Right forelimb (tissue), 1 donor: ENCODE data around the gene IL1RL2.

Experiments
- DNase-seq: peaks from one replicate; pipeline ENCODE4 v3.0.0-alpha.2; 2018

The IL1RL2 gene

DNA sequence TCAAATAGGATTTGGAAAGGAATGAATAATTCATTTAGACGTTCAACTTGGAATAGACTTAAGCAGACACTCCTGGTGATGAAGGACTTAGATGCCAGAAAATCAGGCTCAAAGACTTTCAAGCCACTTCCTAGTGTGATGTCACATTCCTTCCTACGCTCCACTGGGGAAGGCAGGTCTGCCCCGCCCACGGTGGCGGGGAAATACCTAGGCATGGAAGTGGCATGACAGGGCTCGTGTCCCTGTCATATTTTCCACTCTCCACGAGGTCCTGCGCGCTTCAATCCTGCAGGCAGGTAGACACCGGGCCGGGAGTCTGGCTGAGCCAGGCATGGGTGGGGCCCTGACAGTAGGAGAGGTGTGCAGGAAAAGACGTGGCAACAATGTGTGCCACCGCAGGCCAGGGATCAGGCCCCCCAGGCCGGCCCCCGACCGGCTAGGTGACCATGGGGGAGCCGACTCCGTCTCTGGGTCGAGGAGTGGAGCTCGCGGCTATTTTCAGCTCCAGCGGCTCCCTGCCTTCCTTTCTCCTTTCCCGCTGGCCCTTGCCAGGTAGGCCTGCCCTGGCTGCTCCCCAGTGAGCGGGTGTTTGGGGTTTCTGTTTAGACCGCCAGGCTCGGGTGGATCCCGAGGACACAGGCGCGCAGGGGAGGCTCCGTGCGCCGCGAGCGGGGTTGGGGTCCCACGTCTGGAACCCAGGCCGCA, at the start of gene IL1RL2:
TSS of gene IL1RL2 (plus strand) at position 233 of the 705 bp plus-strand sequence. CDS start 845 bp downstream, outside the sequence.
- no peak for DNase-seq

DNA sequence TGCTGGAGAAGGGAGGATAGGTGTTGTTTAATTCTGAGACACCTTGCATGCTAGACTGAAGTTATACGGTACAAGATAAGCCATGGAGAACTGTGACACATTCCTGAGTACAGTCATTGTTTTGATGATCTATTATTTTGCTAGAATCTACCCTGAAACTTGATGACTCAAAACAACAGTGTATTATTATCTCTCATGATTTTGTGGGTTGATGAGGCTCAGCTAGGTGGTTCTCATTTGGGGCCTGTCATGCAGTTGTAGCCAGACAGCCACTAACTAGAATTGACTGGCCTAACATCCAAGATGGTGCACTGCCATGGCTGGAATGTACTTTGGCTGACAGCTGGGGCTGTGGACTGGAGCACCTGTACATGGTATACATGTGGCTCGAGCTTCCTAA, 49.7 kb upstream of the IL1RL2 start:
- DNase-seq = no peak

DNA sequence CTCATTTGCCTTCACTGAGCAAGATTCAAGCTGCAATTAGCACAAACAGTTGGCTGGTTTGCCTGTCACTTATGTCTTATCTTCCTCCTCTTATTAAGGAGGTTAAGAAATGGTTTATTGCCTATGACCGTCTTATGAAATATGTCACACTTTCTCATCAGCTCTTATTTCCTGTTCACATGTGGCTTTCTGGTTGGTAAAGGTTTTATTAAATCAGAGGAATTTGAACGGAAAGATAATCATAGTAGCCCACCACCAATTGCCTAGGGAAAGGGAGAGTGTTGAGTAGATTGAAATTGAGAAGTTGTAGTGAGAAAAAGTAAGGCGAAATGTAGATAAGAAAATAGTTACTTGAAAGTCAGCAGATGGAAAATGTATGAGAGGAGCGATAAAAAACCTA, 48.5 kb upstream of the IL1RL2 start:
- DNase-seq = no peak

DNA sequence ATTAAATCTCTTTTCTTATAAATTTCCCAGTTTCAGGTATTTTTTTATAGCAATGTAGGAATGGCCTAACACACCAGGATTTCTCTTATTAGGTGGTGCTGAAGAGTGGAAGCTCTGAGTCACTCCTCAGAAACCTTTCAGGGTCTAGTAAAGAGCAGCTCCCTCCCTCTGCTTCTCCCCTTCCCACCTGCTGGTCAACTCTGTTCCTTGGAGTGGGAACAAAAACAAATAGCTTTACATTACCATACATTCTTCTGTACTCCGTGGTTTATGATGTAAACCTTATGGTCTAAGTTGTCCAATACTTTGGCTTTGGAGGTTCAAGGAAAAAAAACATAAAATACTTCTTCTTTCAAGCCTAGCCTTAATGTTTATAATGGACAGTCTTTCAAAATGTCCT, 47.0 kb upstream of the IL1RL2 start:
- DNase-seq = no peak

DNA sequence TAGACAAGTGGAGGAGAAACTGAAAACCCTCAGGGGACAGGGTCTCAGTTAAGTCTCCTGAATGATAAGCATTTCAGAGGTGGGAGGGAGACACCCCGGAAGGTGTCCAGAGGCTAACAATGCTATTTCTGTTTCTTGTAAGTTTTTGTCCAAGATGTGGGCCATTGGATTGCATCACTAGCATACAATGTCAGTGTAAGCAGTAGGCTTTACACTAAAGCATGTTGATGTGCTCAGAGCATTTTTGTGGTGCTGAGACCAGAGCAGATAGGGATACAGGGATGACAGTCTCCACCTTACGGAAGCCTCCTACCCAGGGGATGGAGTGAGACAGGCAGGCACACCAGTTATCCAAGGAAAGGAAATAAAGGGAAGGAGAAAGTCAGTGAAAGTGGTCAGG, 46.4 kb upstream of the IL1RL2 start:
- no peak for DNase-seq

DNA sequence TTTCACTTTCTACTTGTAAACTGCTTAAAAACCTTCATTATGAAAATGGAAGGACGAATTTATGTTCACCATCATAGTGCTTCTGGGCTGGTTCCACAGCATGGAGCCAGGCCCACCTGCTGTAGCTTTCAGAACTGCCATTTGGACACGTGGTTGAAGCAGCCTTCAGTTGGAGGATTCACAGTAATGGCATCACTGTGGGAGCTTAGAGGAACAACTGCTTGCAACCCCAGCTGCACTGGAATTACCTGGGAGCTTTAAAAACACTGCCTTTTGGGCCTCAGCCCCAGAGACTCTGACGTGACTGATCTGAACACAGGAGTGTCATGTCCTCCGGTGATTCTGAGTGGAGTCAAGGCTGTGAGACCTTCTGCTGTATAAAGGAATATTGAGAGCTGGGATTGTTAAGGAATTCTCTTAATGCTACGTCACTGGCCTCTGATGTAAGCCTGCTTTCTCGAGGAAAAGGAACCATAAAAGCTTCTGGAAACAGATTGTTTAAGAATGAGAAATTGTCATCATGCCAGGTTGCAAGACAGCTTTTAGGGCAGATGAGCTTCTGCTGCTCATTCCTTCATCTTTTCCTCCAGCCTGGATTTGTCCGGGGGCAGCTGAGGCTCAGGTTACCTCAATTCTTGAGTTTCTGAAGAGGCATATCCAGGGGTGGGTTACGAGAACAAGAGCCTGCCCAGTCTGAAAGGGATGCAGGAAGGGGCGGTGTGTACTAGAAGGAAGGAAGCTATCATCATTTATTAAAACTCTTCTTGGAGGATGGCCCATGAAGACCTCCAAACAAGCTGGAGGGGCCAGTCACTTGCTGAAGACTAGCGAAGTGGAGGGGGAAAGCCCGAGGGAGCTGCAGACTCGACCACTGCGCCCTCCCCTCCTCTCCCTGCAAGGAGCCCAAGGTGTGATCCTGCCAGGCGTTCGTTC, 45.5 kb upstream of the IL1RL2 start:
- peak; percentile 63 for DNase-seq

DNA sequence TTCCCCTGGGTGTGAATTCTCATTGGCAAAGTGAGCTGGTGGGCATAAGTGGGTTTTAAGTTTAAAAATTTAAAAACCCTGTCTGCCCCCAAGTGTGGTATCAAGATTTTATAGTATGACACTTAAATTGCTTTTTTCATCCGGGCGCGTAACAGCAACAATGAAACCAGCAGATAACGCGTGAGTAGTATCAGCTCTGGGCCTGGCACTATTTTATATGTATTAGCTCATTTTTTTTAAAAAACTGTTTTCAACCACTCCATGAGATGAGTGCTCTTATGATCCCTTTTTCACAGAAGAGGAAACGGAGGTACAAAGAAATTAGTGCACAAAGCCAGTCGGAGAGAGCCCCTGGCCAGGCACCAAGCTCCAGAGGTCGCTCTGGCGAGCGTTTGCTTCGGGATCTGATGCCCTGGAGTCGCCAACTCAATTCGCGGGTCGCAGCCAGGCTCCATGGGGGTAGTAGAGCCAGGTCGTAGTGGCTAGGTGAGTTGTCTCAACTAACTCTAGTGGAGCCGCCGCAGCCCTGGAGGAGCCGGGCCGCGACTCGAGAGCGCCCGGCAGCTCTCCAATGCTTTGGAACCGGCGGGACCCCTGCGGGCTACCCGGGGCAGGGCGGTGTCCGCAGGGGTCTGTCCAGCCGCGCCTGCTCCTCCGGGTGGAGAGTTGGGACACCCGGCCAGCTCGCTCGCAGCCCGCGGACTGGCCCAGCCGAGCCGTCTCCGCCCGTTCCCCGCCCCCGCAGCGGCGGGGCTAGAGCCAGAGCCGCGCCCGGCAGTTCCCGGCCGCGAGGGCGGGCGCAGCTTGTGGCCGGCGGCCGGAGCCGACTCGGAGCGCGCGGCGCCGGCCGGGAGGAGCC, 44.6 kb upstream of the IL1RL2 start, which contains the start of gene IL1R1:
TSS of gene IL1R1 (plus strand) at position 777 of the 859 bp plus-strand sequence. CDS start 14,979 bp downstream, outside the sequence.
- peak; percentile 88 for DNase-seq

DNA sequence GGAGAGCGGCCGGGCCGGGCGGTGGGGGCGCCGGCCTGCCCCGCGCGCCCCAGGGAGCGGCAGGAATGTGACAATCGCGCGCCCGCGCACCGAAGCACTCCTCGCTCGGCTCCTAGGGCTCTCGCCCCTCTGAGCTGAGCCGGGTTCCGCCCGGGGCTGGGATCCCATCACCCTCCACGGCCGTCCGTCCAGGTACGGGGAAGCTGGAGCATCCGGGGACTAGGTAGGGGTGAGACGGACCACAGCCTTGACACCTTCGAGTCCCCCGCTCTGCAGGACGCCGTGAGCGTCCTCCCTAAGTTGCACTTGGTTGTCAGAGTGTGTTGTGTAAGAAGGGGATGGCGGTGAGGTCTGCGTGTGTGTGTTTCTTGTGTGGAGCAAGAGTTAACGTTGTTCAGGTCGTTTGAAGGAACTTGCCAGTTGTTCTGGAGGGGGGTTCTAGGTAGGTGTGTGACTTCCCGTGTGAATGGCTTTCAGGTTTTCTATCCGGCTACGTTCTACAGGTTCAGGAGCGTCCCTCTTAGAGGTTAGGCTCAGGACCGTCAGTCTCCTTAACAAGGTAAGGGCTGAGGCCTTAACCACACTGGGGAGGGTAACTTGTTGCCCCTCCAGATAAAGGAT, 43.9 kb upstream of the IL1RL2 start:
- DNase-seq = no peak

DNA sequence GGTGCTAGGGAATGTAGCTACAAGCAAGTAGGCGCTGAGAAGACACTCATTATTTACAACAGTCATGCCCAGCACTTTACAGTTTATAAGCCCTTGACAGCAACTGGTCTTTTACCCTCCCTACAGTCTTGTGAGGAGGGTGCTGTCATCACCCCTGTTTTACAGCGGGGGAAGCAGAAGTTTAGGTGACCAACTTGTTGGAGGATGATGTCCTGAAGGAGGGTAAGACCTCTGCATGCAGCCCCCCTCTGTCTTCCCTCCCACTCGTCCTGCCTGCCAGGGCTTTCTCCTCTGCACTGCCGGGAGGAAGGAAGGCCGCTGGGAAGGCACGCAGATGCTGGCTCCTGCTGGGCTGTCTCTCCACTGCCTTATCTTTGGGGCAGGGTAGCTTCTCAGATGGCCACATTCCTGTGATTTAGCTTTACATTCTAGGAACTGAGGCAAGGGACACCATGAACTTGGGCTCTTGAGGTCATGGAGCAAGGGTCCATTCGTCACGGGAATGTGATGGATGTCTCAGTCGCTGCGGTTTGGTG, 43.3 kb upstream of the IL1RL2 start:
- peak; percentile 60 for DNase-seq

DNA sequence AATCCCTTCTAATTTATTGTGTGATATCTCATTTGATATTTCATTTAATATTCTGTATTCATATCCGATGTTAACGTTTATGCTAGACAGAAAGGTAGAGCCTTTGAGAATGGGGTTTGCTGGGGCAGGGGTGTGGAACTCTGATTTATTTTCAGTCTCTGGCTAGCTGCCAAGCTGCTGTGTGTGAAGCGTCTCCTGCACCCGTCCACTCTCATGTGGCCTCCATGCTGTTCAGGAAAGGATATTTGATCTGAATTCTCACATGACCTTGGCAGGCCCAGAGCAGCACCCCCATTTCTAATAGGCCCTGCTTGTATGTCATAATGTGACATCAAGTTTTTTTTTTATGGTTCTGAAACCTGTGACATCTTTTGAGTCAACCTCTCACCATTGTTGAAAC, 42.7 kb upstream of the IL1RL2 start:
- DNase-seq = no peak

DNA sequence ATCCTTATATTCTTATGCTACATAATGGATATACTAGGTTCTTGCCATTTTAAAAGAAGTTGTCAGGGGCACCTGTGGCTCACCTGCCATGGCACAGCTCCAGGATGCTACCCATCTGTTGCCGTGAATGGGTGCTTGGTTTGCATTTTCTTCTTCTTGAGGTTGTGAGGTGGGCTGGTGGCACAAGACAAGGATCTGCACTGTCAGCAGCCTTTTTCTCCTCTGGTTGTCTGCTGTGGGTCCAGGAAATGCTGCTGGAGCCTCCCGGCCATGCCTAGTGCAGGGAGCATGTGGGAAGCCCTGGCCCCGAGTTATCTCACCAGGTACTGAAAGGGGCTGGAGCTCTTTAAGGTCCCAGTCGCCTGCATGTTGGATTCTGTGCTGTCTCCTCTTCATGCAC, 41.7 kb upstream of the IL1RL2 start:
- DNase-seq = no peak

DNA sequence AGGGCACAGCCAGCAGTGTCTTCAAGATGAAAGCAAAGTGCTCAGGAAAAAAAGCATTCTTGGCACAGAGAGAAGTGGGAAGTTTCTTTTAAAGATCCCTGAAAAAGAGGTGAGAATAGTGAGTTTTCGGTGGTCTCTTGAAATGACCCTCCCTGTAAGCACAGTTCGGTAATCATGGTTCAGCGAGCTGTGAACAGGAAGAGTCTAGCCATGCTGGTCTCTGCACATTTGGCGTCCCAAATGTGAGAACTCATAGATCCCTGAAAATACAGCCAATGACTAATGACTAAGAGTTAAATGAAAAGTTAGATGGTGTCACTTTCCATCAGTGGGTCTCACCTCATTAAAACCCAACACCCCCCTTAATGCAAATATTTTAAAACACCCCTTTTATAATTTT, 40.9 kb upstream of the IL1RL2 start:
- DNase-seq = no peak

DNA sequence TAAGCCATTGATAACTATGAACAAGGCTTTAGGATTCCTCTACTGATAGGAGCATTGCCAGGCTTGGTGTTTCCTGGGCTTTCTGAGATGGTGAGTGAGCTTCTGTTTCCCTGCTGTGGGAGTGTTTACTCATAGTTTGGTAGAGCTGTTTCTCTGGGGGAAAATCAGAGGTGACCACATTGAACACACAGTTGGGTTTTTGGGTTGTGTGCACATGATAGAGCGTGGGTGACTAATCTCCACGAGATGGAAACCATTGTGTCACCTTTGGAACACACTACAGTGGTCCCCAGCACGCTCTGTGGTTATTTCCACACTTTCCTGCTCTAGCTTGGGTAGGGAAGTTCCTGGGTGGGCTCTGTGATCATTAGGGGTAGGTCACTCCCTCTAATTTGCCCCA, 38.9 kb upstream of the IL1RL2 start:
- no peak for DNase-seq

DNA sequence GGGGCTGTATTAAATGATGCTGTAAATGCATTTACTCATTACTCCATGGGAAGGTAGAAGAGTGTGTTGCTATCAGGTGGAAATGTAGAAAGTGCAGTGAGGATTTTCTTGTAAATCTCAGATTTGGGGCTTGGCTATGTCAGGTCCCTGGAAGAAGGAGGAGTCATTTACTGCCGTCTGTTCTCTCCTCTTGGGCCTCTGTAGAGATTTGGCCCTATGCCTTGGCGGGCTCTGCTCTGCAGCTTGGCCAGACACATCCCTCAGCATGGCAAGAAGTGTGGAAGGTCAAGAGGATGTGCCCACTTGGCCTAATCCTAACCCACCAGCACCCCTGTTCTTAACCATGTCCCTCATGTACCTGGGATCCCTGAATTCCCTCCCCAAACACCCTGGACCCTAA, 37.6 kb upstream of the IL1RL2 start:
- DNase-seq = no peak

DNA sequence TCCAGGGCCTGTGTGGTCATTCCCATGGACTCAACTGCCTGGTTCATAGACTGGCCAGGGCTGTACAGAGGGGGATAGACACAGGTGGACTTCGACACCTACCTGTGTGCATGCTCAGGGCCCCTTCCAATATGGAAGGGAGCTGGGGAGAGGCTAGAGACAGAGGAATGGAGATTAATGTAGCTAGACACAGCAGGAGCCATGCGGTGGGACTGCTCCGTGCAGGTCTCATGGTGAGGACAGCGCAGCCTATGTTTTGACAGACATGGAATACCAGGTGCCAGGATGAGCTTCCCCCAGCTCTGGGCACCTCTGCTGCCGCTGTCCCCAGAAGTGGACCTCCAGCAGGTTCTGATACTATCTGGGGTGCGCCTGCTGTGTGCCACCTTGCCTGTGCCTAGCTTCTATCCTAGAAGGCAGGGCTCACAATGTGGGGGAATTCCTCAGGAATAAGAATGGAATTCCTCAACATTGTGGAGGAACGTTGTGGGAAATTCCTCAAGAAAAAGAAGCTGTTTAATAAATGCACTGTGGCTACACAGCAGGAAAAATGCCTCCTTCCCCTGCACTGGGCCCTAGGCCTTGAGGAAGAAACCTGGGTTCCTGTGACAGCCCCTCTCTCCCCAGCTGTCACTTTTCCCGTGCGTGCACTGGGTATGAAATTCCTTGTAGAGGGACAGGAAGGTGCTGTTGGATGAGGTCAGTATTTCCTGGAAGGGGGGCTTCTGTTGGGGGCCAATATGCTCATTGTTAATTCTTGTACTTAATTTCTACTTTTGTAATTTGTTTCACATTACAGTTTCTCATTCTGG, 37.0 kb upstream of the IL1RL2 start:
- no peak for DNase-seq

DNA sequence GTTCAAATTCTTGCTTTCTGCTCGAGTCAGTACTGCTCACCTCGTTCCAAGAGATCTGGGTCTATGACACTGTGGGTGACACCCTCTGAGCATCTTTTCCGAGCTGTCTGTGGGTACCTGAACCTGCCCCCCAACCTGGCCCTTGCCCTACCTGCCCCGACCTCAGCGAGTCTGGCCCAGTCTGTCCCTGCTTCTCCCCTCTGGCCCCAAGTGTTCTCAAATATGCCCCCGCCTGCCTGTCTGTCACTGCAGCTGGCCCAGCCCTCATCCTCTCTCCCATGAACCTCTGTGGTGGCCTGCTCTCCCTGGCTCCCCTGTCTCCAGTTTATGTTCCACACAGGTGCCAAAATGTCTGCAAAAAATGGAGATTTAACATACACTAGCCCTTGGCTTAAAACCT, 32.5 kb upstream of the IL1RL2 start:
- no peak for DNase-seq

DNA sequence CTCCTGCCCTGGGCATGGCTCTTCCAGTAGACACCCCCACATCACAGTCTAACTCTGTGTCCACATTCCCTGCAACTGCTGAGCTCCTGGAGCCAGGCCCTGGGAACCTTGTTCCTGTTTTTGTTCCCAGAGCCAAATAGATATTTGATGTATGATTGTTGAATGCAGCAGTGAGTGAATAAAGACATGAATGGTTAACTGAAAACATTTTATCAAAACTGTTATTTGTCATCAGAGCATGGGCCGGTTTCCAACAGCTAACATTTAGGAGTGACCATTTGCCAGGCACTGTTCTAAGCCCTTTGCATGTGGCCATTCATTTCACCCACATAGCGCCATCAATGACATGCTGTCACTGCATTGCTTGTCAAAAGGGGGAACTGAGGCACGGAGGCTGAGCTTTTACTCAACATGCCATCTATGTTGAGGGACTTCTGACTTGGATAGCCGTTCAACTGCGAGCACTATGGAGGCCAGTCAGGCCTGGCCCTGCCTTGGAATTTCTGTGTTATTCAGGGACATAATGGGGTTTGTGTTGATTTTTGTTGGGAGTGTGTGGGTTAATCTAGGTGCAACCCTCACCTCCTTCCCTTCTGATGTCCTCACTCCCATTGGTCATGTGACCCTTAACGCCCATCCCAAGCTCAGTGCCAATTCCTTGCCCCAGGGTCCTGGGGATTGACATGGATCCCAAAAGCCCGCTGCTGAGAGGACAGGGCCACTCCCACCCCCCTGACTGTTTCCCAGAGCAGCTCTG, 31.7 kb upstream of the IL1RL2 start:
- DNase-seq = no peak

DNA sequence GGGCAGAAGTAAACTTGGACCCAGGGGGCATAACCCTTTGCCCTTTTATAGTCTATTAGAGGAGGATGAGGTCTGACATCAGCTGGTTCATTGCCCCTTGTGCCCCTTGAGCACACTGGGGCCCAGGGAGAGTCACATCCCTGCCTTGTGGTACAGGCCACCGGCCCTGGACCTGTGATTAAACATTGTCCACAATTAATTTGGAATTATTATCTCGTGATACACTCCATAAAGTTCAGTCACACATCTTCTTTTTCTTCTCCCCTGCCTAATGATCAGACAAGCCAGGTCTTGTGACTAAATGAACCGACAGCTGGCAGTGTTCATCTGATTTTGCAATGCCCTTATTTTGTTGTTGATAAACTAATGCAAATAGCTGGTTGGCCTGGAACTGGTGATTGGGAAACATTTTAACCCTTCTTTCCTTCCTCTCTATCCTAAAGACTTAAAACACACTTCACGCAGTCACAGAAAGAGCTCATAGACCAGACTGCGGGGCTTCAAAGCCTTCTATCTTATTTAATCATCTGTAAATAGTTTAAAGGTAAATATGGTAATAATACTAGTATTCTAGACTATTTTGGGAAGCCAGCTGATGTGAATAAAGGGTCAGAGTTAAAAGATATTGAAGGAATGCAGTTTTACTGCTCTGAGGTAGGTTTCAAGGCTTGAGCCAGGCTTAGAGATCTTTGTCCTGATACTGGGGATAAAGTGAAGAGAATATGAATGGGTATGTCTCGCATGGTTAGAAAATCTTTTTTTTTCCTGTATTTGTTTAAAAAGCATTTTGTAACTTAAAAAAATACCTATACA, 30.9 kb upstream of the IL1RL2 start:
- DNase-seq = no peak

DNA sequence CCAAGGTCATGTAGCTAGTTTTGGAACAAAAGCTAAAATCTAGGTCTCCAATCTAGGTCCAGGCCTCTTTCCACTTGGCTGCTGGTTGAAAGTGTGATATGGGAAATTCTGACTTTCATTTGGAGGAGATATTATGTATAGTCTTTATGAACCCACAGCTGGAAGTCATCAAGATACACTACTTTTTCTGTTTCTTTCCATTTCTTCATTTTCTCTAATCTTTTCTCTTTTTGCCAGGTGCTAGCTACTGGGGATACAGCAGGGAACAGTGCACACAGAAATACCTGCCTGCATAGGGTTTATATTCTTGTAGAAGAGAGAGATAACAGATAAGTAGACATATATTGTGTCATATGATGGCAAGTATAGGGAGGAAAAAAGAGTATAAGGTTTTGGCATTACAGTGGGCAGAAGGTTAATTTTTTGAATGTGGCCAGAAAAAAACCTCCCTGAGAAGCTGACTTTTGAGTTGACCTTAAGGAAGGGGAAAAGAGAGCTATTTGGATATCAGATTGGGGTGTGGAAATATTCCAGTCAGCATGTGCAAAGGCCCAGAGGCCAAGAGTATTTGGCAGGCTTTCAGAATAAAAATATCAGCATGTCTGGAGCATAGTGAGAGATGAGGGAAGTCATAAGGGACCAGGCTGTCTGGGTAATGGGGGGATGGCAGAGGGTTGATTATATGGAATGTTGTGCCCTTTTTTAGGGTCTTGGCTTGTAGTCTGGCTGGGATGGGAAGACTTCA, 28.6 kb upstream of the IL1RL2 start:
- no peak for DNase-seq
